H9 (cell line): ENCODE data around the gene DUS2. TPM values are rescaled to one million over a fixed set of nuclear protein-coding genes. Genes with fewer than 3 reads are reported as not detected.

Source experiments
- DNase-seq: peaks from one replicate; pipeline ENCODE4 v3.0.0-alpha.2; 2017
- H2AFZ ChIP-seq: one replicate; pipeline ENCODE4 v1.6.1; 2013; ENCODE audit warnings: mild to moderate bottlenecking, low read length, control low read depth, moderate library complexity
- H2AK5ac ChIP-seq: 2 replicates; pipeline ENCODE4 v1.6.1; 2013; ENCODE audit warnings: low read length, control low read depth, mixed read lengths; ENCODE audit not compliant: insufficient read length
- H2BK120ac ChIP-seq: one replicate; pipeline ENCODE4 v1.6.1; 2013; ENCODE audit warnings: low read depth, mild to moderate bottlenecking, low read length, control low read depth, inconsistent platforms; ENCODE audit not compliant: poor library complexity, severe bottlenecking
- H2BK12ac ChIP-seq: 2 replicates; pipeline ENCODE4 v1.6.1; 2013; ENCODE audit warnings: low read length, control low read depth, mixed read lengths, low read depth; ENCODE audit not compliant: insufficient read length
- H2BK15ac ChIP-seq: 2 replicates; pipeline ENCODE4 v1.6.1; 2013; ENCODE audit warnings: low read depth, low read length, control low read depth
- H2BK20ac ChIP-seq: one replicate; pipeline ENCODE4 v1.6.1; 2013; ENCODE audit warnings: low read depth, mild to moderate bottlenecking, low read length, control low read depth, inconsistent platforms; ENCODE audit not compliant: poor library complexity, severe bottlenecking
- H2BK5ac ChIP-seq: 2 replicates; pipeline ENCODE4 v1.6.1; 2013; ENCODE audit warnings: low read length, control low read depth, mixed read lengths; ENCODE audit not compliant: insufficient read length
- H3K14ac ChIP-seq: 2 replicates; pipeline ENCODE4 v1.6.1; 2013; ENCODE audit warnings: low read length, control low read depth; ENCODE audit not compliant: insufficient read depth
- H3K18ac ChIP-seq: 2 replicates; pipeline ENCODE4 v1.6.1; 2013; ENCODE audit warnings: low read depth, mild to moderate bottlenecking, mixed read lengths, low read length, control low read depth; ENCODE audit not compliant: insufficient read length
- H3K23ac ChIP-seq: 2 replicates; pipeline ENCODE4 v1.6.1; 2013; ENCODE audit warnings: low read length, control low read depth, mixed read lengths, low read depth; ENCODE audit not compliant: insufficient read length
- H3K23me2 ChIP-seq: 2 replicates; pipeline ENCODE4 v1.6.1; 2013; ENCODE audit warnings: low read depth, mild to moderate bottlenecking, mixed read lengths, low read length, control low read depth; ENCODE audit not compliant: insufficient read length, poor library complexity, severe bottlenecking
- H3K27ac ChIP-seq: 2 replicates; pipeline ENCODE4 v1.5.1; 2013; ENCODE audit warnings: low read length, control low read depth, mixed read lengths, low read depth; ENCODE audit not compliant: insufficient read length
- H3K27me3 ChIP-seq: 2 replicates; pipeline ENCODE4 v1.6.1; 2013; ENCODE audit warnings: low read length, control low read depth, inconsistent platforms; ENCODE audit not compliant: insufficient read depth
- H3K4ac ChIP-seq: 2 replicates; pipeline ENCODE4 v1.6.1; 2013; ENCODE audit warnings: low read depth, mild to moderate bottlenecking, control low read depth, inconsistent platforms, low read length, moderate library complexity
- H3K4me1 ChIP-seq: 2 replicates; pipeline ENCODE4 v1.6.1; 2013; ENCODE audit warnings: low read length, control low read depth, inconsistent platforms; ENCODE audit not compliant: insufficient read depth
- H3K4me2 ChIP-seq: 2 replicates; pipeline ENCODE4 v1.6.1; 2013; ENCODE audit warnings: low read length, control low read depth, mixed read lengths; ENCODE audit not compliant: insufficient read length, insufficient read depth
- H3K56ac ChIP-seq: 2 replicates; pipeline ENCODE4 v1.6.1; 2013; ENCODE audit warnings: low read depth, mild to moderate bottlenecking, mixed read lengths, low read length, control low read depth; ENCODE audit not compliant: insufficient read length
- H3K79me1 ChIP-seq: 2 replicates; pipeline ENCODE4 v1.6.1; 2013; ENCODE audit warnings: low read depth, mild to moderate bottlenecking, moderate library complexity, low read length, control low read depth, inconsistent platforms; ENCODE audit not compliant: insufficient read depth, poor library complexity, severe bottlenecking
- H3K79me2 ChIP-seq: 2 replicates; pipeline ENCODE4 v1.6.1; 2013; ENCODE audit warnings: low read length, control low read depth, inconsistent platforms; ENCODE audit not compliant: insufficient read depth
- H3K9ac ChIP-seq: 2 replicates; pipeline ENCODE4 v1.6.1; 2013; ENCODE audit warnings: low read length, control low read depth, mixed read lengths; ENCODE audit not compliant: insufficient read length; ENCODE audit errors: extremely low read depth
- H3K9me3 ChIP-seq: one replicate; pipeline ENCODE4 v1.6.1; 2013; ENCODE audit warnings: low read depth, low read length, inconsistent platforms; ENCODE audit not compliant: control insufficient read depth
- H3T11ph ChIP-seq: one replicate; pipeline ENCODE4 v1.6.1; 2013; ENCODE audit warnings: mild to moderate bottlenecking, low read length, control low read depth, inconsistent platforms
- H4K20me1 ChIP-seq: one replicate; pipeline ENCODE4 v1.6.1; 2013; ENCODE audit not compliant: control insufficient read depth, insufficient read length, insufficient read depth
- H4K5ac ChIP-seq: 2 replicates; pipeline ENCODE4 v1.6.1; 2013; ENCODE audit warnings: low read depth, mild to moderate bottlenecking, mixed read lengths, low read length, control low read depth; ENCODE audit not compliant: insufficient read length
- H4K8ac ChIP-seq: replicated peaks from 2 replicates; pipeline ENCODE4 v1.6.1; 2013; ENCODE audit warnings: low read length, control low read depth, mixed read lengths, low read depth; ENCODE audit not compliant: insufficient read length
- H4K91ac ChIP-seq: 2 replicates; pipeline ENCODE4 v1.6.1; 2013; ENCODE audit warnings: low read depth, mild to moderate bottlenecking, moderate library complexity, mixed read lengths, low read length, control low read depth; ENCODE audit not compliant: insufficient read length
- H3K27ac Mint-ChIP-seq, 3 experiments: 2 replicates in 2 of 3; 3 replicates in 1 of 3; pipeline ENCODE4 v1.8.0; 2020 to 2021; ENCODE audit warnings: mixed read lengths in 3 of 3, mild to moderate bottlenecking in 1 of 3, moderate library complexity in 1 of 3
- H3K27me3 Mint-ChIP-seq: 2 replicates; pipeline ENCODE4 v1.8.0; 2021; ENCODE audit warnings: low read depth, mild to moderate bottlenecking, moderate library complexity, mixed read lengths
- H3K36me3 Mint-ChIP-seq, 3 experiments: 2 replicates in 2 of 3; 3 replicates in 1 of 3; pipeline ENCODE4 v1.8.0; 2020 to 2021; ENCODE audit warnings: low read depth in 3 of 3, mixed read lengths in 3 of 3; ENCODE audit not compliant: insufficient read depth in 1 of 3
- H3K4me1 Mint-ChIP-seq, 2 experiments: 2 replicates each; pipeline ENCODE4 v1.8.0; 2020; ENCODE audit warnings: mixed read lengths in 2 of 2
- H3K4me3 Mint-ChIP-seq, 2 experiments: 2 replicates in 1 of 2; 3 replicates in 1 of 2; pipeline ENCODE4 v1.8.0; 2020 to 2021; ENCODE audit warnings: mild to moderate bottlenecking in 2 of 2, mixed read lengths in 2 of 2, moderate library complexity in 1 of 2
- H3K9me3 Mint-ChIP-seq, 2 experiments: 2 replicates in 1 of 2; 3 replicates in 1 of 2; pipeline ENCODE4 v1.8.0; 2020; ENCODE audit warnings: mild to moderate bottlenecking in 2 of 2, mixed read lengths in 2 of 2, moderate library complexity in 1 of 2
- WGBS: extraction: QIAGEN DNeasy Blood & Tissue Kit; methylation state at CpG from one replicate; pipeline ENCODE4 v1.1.7; 2013; ENCODE audit warnings: missing lambda C conversion rate, low lambda C conversion rate, mixed read lengths; ENCODE audit not compliant: insufficient read length; ENCODE audit errors: extremely low coverage; 5-methylcytosine and 5-hydroxymethylcytosine counted together
- total RNA-seq: library from RNA; stranded (reverse); gene quantifications from 2 replicates; pipeline ENCODE4 v1.2.1, GENCODE V29; 2021
- TF ChIP-seq, protein P1 (sequence below): fragments of 200-600 bp; sonication (generic); conservative IDR thresholded peaks from 3 replicates; pipeline ENCODE4 v1.8.0; 2021; ENCODE audit warnings: antibody characterized with exemption, mild to moderate bottlenecking

The DUS2 gene
- total RNA-seq, 1 experiment from 2014 or later = 28.5 TPM

DNA sequence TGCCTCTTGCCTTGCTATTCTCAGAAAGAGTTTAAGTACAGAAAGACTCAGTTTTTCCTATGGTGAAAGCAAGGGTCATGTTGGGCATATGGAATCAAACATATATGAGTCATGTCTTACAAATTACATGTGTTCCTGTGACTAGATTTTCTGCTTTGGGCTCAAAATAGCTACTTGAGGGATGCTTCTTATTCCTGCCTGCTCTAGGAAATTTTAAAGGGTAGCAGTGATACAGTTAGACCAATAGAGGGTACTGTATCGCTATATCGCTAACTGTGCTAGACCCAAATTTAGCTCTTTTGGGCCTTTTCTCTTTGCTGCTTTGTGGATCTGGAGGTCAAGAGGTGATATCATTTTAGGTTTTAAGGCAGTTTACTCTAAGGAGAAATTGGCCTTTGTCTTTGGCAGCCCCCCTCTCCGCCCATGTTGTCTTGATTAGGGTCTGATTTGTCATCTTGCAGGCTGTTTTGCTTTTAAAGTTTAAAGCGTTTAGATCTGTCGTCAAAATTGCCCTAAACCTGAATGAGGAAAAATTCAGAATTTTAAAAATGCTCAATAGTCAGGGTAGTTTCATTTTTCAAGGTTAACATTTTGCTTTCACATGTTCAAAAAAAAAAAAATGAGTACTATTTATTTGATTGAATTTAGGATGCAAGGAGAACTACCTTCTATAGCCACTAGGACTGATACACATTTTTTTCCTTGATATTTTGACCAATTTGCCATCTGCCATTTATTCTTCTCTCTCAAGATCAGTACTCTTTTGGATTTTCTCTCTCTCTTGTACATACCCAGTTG is 70.9 kb downstream of the DUS2 start:
- no peak overlapping the region for H3K27ac ChIP-seq

More for the DNA sequence above, 70.9 kb downstream of the DUS2 start:
- no peak overlapping the region for H2BK15ac ChIP-seq
- H4K5ac ChIP-seq = no peak overlapping the region
- no peak overlapping the region for H3K4me2 ChIP-seq
- H3K14ac ChIP-seq = no peak overlapping the region
- H4K20me1 ChIP-seq = no peaks in the 10 kb centered on the region
- no peak overlapping the region for H3K27ac Mint-ChIP-seq
- WGBS = no CpG with 5 or more reads among the region's 5 CpGs
- peaks cover 18% of the 10 kb centered on the region; the same call in 1 of the 2 replicates for H3K79me2 ChIP-seq
- TF ChIP-seq, protein P1, sequence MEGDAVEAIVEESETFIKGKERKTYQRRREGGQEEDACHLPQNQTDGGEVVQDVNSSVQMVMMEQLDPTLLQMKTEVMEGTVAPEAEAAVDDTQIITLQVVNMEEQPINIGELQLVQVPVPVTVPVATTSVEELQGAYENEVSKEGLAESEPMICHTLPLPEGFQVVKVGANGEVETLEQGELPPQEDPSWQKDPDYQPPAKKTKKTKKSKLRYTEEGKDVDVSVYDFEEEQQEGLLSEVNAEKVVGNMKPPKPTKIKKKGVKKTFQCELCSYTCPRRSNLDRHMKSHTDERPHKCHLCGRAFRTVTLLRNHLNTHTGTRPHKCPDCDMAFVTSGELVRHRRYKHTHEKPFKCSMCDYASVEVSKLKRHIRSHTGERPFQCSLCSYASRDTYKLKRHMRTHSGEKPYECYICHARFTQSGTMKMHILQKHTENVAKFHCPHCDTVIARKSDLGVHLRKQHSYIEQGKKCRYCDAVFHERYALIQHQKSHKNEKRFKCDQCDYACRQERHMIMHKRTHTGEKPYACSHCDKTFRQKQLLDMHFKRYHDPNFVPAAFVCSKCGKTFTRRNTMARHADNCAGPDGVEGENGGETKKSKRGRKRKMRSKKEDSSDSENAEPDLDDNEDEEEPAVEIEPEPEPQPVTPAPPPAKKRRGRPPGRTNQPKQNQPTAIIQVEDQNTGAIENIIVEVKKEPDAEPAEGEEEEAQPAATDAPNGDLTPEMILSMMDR = peak; percentile 61
- no peak for DNase-seq
- H3K27me3 ChIP-seq = no peaks in the 10 kb centered on the region
- no peak overlapping the region for H3K9ac ChIP-seq
- H4K8ac ChIP-seq = no peak overlapping the region
- no peak overlapping the region for H4K91ac ChIP-seq
- H3K56ac ChIP-seq = no peak overlapping the region
- H3K4me3 Mint-ChIP-seq = no peak overlapping the region
- no peak overlapping the region for H2BK20ac ChIP-seq
- no peak overlapping the region for H3K4ac ChIP-seq
- H3K9me3 Mint-ChIP-seq = no peaks in the 10 kb centered on the region
- no peak overlapping the region for H2AFZ ChIP-seq
- peaks cover 4% of the 10 kb centered on the region for H3K79me1 ChIP-seq
- 0 out of 7 replicates have a peak, but pooled peaks cover 0 to 2% (median 0%) of the 10 kb centered on the region in 3 experiments for H3K36me3 Mint-ChIP-seq
- no peak overlapping the region for H2BK12ac ChIP-seq
- H3K23me2 ChIP-seq = no peaks in the 10 kb centered on the region
- no peak overlapping the region for H2BK5ac ChIP-seq
- H3K27me3 Mint-ChIP-seq = no peaks in the 10 kb centered on the region
- no peak overlapping the region for H3T11ph ChIP-seq
- H3K4me1 ChIP-seq = peaks cover 7% of the 10 kb centered on the region; the same call in 1 of the 2 replicates
- H3K23ac ChIP-seq = no peak overlapping the region
- no peak overlapping the region for H3K18ac ChIP-seq
- H2BK120ac ChIP-seq = no peak overlapping the region
- peaks cover 31 to 39% of the 10 kb centered on the region in 2 experiments for H3K4me1 Mint-ChIP-seq
- no peaks in the 10 kb centered on the region for H3K9me3 ChIP-seq
- H2AK5ac ChIP-seq = no peak overlapping the region
